Pancreas (tissue), 10 donors: ENCODE data around the gene SKAP1. TPM values are rescaled to one million over a fixed set of nuclear protein-coding genes. Genes with fewer than 3 reads are reported as not detected.

Experiments used
- ATAC-seq, 4 donors: fragments of 200-7000 bp; cut with Tn5 transposase; one replicate each; pipeline versions ENCODE4 v1.8.0 to v1.9.1; 2020; ENCODE audit warnings: mild to moderate bottlenecking in 4 of 4, moderate library complexity in 4 of 4
- DNase-seq, 6 donors: peaks; one replicate each; pipeline ENCODE4 v3.0.0-alpha.2; 2020
- FAIRE-seq: peaks from 2 replicates; lab custom pipeline; 2012; peaks lifted over from hg19 to GRCh38; lab: Jason Lieb, UNC
- H3K27ac ChIP-seq, 4 donors: fragments of 200-600 bp; sonication (generic); 1 replicate in 3 of 4; 2 replicates in 1 of 4; pipeline versions ENCODE4 v1.5.0 to v1.8.0; 2020
- H3K27me3 ChIP-seq, 4 donors: fragments of 200-600 bp; one replicate each; pipeline ENCODE4 v1.8.0; 2021
- H3K36me3 ChIP-seq, 3 donors: fragments of 200-600 bp; sonication (generic) in 1 of 3; one replicate each; pipeline versions ENCODE4 v1.5.0 to v1.8.0; 2020 to 2021
- H3K4me1 ChIP-seq, 3 donors: fragments of 200-600 bp; one replicate each; pipeline ENCODE4 v1.8.0; 2021
- H3K4me3 ChIP-seq, 4 donors: fragments of 200-600 bp; sonication (generic) in 2 of 4; one replicate each; pipeline versions ENCODE4 v1.5.0 to v1.8.0; 2020 to 2021
- H3K9me3 ChIP-seq, 4 donors: fragments of 200-600 bp; one replicate each; pipeline ENCODE4 v1.8.0; 2021
- CTCF ChIP-seq, 4 donors: fragments of 200-600 bp; sonication (generic) in 3 of 4; IDR thresholded peaks; one replicate each; pipeline versions ENCODE4 v1.5.0 to v1.8.0; 2021; ENCODE audit warnings: antibody characterized with exemption in 4 of 4
- WGBS, 2 donors: extraction: QIAGEN DNeasy Blood & Tissue Kit; methylation state at CpG; one replicate each; pipeline ENCODE4 v1.1.7; 2013; 5-methylcytosine and 5-hydroxymethylcytosine counted together
- intact Hi-C, 3 donors: fragments of 100-400 bp; cut with DNase I; formaldehyde crosslinking; loops; one replicate each; pipeline versions ENCODE4 v1.11.1 to v1.14.2; 2022
- polyA plus RNA-seq, 2 donors: library from polyadenylated mRNA; stranded (reverse); fragments of 200-250 nt; gene quantifications; one replicate each; pipeline ENCODE4 v1.2.3, GENCODE V29; 2013
- total RNA-seq, 6 donors: library from RNA; stranded (reverse); fragmentation: NEBNext Ultra II Directional in 4 of 6; extraction: Animal tissue kit (Norgen Biotek cat#: 25700) in 4 of 6; gene quantifications; one replicate each; pipeline versions ENCODE4 v1.2.1 to v1.2.4, GENCODE V29; 2021 to 2023
- donor health status: healthy with polysubstance abuse.
- donor health status: DM: no; HTN: no; CAD: no; lungs with moderate emphysema.
- donor health status: DM: no; HTN: no; CAD: no.
- donor health status: control.
- donor health status: control.
- donor health status: Bipolar disorder and iron deficiency.
- donor health status: DM: yes; HTN: yes; CAD: no.
- donor health status: DM: no; HTN: no; CAD: no.
- donor health status: DM: no; HTN: no; CAD: no.
- donor health status: DM: yes; HTN: yes; CAD: no.

Gene SKAP1
- total and polyA plus RNA-seq, 8 donors, result 0.92 to 5.2 (median 3.0) TPM

GRCh38 chr17:48153691-48154358 lies 276.2 kb downstream of the SKAP1 start:
- Histone ChIP-seq H3K4me3 (no peak overlapping the region), H3K27me3 (no peaks in the 10 kb centered on the region), H3K27ac (peak overlapping the region; percentile 39 to 61 (median 52)), H3K9me3 (no peaks in the 10 kb centered on the region), H3K4me1 (peaks cover 6 to 13% (median 9%) of the 10 kb centered on the region in 3 donors), H3K36me3 (no peaks in the 10 kb centered on the region)
- DNase-seq (peak; percentile 64 to 83 (median 75)), FAIRE-seq (peak; percentile 51), ATAC-seq (peak; percentile 97 to 98 (median 98))
- TF ChIP-seq CTCF (IDR thresholded peaks at IDR 0.05), result peak in 3 of 4 donors; percentile 41 to 44 (median 43)
- intact Hi-C loops, result no loop called here
- WGBS, 2 donors, result 9 to 11% methylated on average over 6 of the region's 6 CpGs

GRCh38 chr17:48152289-48152688 lies 277.7 kb downstream of the SKAP1 start:
- FAIRE-seq, result no peak
- intact Hi-C loops, result no loop called here
- no peak for TF ChIP-seq CTCF (IDR thresholded peaks at IDR 0.05)
- peaks cover 6 to 13% (median 9%) of the 10 kb centered on the region in 3 donors for H3K4me1 ChIP-seq
- WGBS, 2 donors, result 77 to 92% methylated on average over 4 of the region's 4 CpGs
- no peaks in the 10 kb centered on the region for H3K36me3 ChIP-seq
- no peaks in the 10 kb centered on the region for H3K9me3 ChIP-seq
- no peak overlapping the region for H3K27ac ChIP-seq
- H3K4me3 ChIP-seq, result no peak overlapping the region
- no peaks in the 10 kb centered on the region for H3K27me3 ChIP-seq
- DNase-seq, result no peak
- ATAC-seq, result no peak

DNA sequence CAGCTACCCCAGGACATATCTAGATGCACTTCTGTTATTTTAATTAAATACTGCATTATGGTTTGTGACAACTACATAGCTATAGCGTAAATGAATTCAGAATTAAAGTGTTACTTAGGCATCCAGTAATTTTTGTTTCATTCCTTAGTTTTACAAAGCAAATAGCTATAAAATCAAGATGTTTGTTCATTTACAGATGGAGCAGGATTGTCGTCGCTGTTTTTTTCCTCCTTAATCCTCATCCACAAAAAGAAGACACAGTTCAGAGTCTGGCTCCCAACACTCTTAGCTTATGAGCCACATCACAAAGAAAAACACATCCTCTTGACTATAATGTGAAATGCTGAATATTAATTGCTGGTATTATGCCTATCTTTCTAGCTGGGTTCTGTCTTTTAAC lies 278.8 kb downstream of the SKAP1 start:
- 80 to 89% methylated on average over 3 of the region's 3 CpGs for WGBS, 2 donors
- Histone ChIP-seq H3K27ac (no peak overlapping the region), H3K4me3 (no peak overlapping the region), H3K27me3 (no peaks in the 10 kb centered on the region), H3K9me3 (no peaks in the 10 kb centered on the region), H3K36me3 (no peaks in the 10 kb centered on the region), H3K4me1 (peaks cover 6 to 13% (median 9%) of the 10 kb centered on the region in 3 donors)
- intact Hi-C loops, result no loop called here
- ATAC-seq, result no peak
- no peak for TF ChIP-seq CTCF (IDR thresholded peaks at IDR 0.05)
- FAIRE-seq, result no peak
- no peak for DNase-seq

DNA sequence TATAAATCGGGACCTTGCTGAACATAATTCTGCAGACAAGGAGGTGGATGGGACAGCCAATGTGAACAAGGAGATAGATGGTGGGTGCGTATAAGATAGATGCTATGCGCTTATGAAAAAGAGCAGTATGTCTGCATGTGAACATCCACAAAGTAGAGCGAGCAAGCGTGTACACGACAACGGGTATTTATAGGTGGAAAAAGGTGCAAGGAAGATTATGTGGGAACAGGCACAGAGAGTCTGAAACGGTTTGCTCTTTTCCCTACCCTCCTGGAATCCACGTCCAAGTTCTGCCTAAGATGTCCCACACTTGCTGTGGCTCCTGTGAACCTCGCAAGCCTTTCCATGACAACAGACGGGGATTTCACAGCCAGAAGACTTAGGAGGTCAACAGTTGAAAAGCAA lies 279.4 kb downstream of the SKAP1 start:
- WGBS, 2 donors, result 67 to 76% methylated on average over 11 of the region's 11 CpGs

More for the DNA sequence above, 279.4 kb downstream of the SKAP1 start:
- H3K9me3 ChIP-seq, result no peaks in the 10 kb centered on the region
- H3K36me3 ChIP-seq, result no peaks in the 10 kb centered on the region
- H3K27ac ChIP-seq, result no peak overlapping the region
- DNase-seq, result no peak
- no peak for TF ChIP-seq CTCF (IDR thresholded peaks at IDR 0.05)
- H3K4me1 ChIP-seq, result peaks cover 6 to 13% (median 9%) of the 10 kb centered on the region in 3 donors
- intact Hi-C loops, result no loop called here
- H3K4me3 ChIP-seq, result no peak overlapping the region
- FAIRE-seq, result no peak
- H3K27me3 ChIP-seq, result no peaks in the 10 kb centered on the region
- no peak for ATAC-seq
